GM12878 (cell line): Measurements from ENCODE around the gene ZNF45.

Experiments used
- CTCF ChIP-seq, 3 experiments: IDR thresholded peaks in 2 of 3; conservative IDR thresholded peaks in 1 of 3; 2 replicates each; pipeline ENCODE4 v1.5.1; 2011; ENCODE audit warnings: low read depth in 3 of 3, low read length in 3 of 3, mild to moderate bottlenecking in 3 of 3, control low read depth in 2 of 3, moderate library complexity in 2 of 3, inconsistent platforms in 1 of 3, mixed read lengths in 1 of 3; ENCODE audit not compliant: control insufficient read depth in 2 of 3, insufficient read depth in 1 of 3; ENCODE audit errors: extremely low read depth in 1 of 3
- JUND ChIP-seq: IDR thresholded peaks from 2 replicates; pipeline ENCODE4 v1.6.1; 2012; ENCODE audit warnings: low read depth, mild to moderate bottlenecking, low read length, improper control_type of control experiment, moderate library complexity
- MAX ChIP-seq: IDR thresholded peaks from 2 replicates; pipeline ENCODE4 v1.6.1; 2012; ENCODE audit warnings: low read depth, low read length, improper control_type of control experiment
- PAX5 ChIP-seq: IDR thresholded peaks from 2 replicates; pipeline ENCODE4 v1.6.1; 2011; ENCODE audit warnings: low read depth, low read length, borderline replicate concordance
- RCOR1 ChIP-seq: conservative IDR thresholded peaks from 2 replicates; pipeline ENCODE4 v1.6.1; 2012; ENCODE audit warnings: low read depth, low read length, improper control_type of control experiment
- REST ChIP-seq: IDR thresholded peaks from 2 replicates; pipeline ENCODE4 v1.6.1; 2012; ENCODE audit warnings: mild to moderate bottlenecking, low read depth, low read length
- ZNF274 ChIP-seq: IDR thresholded peaks from one replicate; pipeline ENCODE4 v1.8.0; 2011; ENCODE audit not compliant: insufficient read length, insufficient read depth

- TF ChIP-seq MAX, result no peak
- no peak for TF ChIP-seq CTCF (IDR thresholded peaks at IDR 0.05 in 2 of 3, conservative IDR thresholded peaks at IDR 0.05 in 1 of 3; ENCODE audit: control insufficient read depth in 2 of 3, extremely low read depth in 1 of 3, insufficient read depth in 1 of 3, low read depth in 3 of 3, low read length in 3 of 3)
- no peak for TF ChIP-seq PAX5
- no peak for TF ChIP-seq JUND
- TF ChIP-seq REST, result no peak
- no peak for TF ChIP-seq ZNF274
- TF ChIP-seq RCOR1, result no peak
Measured at GRCh38 chr19:43941209-43941608, 6.1 kb upstream of the ZNF45 start.
